Osteocyte (in vitro differentiated cells): ENCODE data around the gene HGF. TPM values are rescaled to one million over a fixed set of nuclear protein-coding genes. Genes with fewer than 3 reads are reported as not detected.
"Not testable (repeated sequence)": the region's sequence is repeated elsewhere in the genome, so short reads cannot be mapped to it uniquely, and the experiment has no call there.

ENCODE experiments used
- DNase-seq: peaks from one replicate; pipeline ENCODE4 v3.0.0; 2021; ENCODE audit warnings: mixed read lengths; ENCODE audit not compliant: unreplicated experiment; ENCODE audit errors: extremely low spot score
- H3K27ac Mint-ChIP-seq: one replicate; pipeline ENCODE4 v1.8.0; 2021; ENCODE audit warnings: mild to moderate bottlenecking, mixed read lengths; ENCODE audit not compliant: unreplicated experiment
- H3K27me3 Mint-ChIP-seq: one replicate; pipeline ENCODE4 v1.8.0; 2021; ENCODE audit warnings: mixed read lengths; ENCODE audit not compliant: unreplicated experiment
- H3K36me3 Mint-ChIP-seq: one replicate; pipeline ENCODE4 v1.8.0; 2021; ENCODE audit warnings: mixed read lengths; ENCODE audit not compliant: unreplicated experiment
- H3K4me1 Mint-ChIP-seq: one replicate; pipeline ENCODE4 v1.8.0; 2021; ENCODE audit warnings: mixed read lengths; ENCODE audit not compliant: unreplicated experiment
- H3K4me3 Mint-ChIP-seq: one replicate; pipeline ENCODE4 v1.8.0; 2021; ENCODE audit warnings: mild to moderate bottlenecking, moderate library complexity, mixed read lengths; ENCODE audit not compliant: unreplicated experiment
- H3K9me3 Mint-ChIP-seq: one replicate; pipeline ENCODE4 v1.8.0; 2021; ENCODE audit warnings: mixed read lengths; ENCODE audit not compliant: unreplicated experiment
- long read RNA-seq: library from polyadenylated mRNA; unstranded; transcript quantifications from one replicate; pipeline ENCODE4 v2.0.0, GENCODE V29; 2021
- total RNA-seq: library from RNA; stranded (reverse); gene quantifications from 2 replicates; pipeline ENCODE4 v1.2.1, GENCODE V29; 2021
- TF ChIP-seq, protein P1 (sequence below): fragments of 200-600 bp; sonication (generic); IDR thresholded peaks from 2 replicates; pipeline ENCODE4 v1.5.0; 2021; ENCODE audit warnings: antibody characterized with exemption, mild to moderate bottlenecking, moderate library complexity

The HGF gene
- 13.9 and 16.0 TPM in 2 replicates for total RNA-seq
- long read RNA-seq, full-length matches to known transcripts, result 29 of 58 reads
- long read RNA-seq, partial matches to known transcripts, result 8 of 58 reads
- long read RNA-seq, other reads (novel, unspliced or antisense), result 21 of 58 reads

DNA sequence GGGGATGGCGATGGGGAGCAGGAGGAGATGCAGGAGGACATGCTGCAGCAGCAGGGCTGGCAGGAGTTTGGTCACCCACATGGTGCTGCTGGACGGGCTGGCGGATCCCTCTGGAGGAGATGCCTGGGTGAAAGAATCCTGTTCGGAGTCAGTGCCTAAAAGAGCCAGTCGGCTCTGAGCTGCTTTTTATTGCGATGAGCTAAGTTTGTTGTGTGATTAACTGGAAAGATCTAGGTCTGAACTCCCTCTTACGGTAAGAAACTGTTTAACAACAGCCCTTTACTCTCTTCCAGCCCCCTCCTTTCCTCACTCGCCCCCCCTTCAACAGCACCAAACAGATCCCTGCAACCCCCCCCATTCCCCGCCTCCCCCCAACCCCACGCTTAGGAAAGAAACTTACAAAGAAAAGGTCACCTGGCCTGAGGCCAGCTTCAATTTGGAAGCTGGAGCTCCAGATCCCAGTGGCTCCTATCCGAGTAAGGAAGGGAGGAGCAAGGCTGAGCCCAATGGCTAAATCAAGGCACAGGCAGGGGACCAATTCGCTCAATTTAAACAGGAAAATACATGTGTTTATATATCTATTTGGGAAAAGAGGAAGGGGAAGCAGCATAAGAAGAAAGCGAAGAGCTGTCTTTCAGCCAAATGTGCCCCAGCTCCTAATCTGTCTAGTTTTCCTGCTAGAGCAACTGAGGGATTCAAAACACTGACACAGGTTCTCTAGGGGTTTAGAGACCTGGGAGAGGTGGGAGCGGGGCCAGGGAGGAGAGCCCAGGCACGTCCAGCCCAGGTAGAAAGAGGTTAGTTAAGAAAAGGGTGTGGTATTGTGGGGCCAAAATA is at the start of gene HGF:
TSS of gene HGF (minus strand) at position 157 of the 837 bp plus-strand sequence. CDS start at position 81, 76 bp downstream.
- no peak for DNase-seq
- H3K36me3 Mint-ChIP-seq, result peaks cover 26% of the 10 kb centered on the region
- H3K4me1 Mint-ChIP-seq, result peaks cover 57% of the 10 kb centered on the region
- H3K4me3 Mint-ChIP-seq, result peak within 1 kb of the TSS; percentile 70
- H3K27ac Mint-ChIP-seq, result peak within 1 kb of the TSS; percentile 79
- peaks cover 5% of the 10 kb centered on the region for H3K9me3 Mint-ChIP-seq
- TF ChIP-seq, protein P1, sequence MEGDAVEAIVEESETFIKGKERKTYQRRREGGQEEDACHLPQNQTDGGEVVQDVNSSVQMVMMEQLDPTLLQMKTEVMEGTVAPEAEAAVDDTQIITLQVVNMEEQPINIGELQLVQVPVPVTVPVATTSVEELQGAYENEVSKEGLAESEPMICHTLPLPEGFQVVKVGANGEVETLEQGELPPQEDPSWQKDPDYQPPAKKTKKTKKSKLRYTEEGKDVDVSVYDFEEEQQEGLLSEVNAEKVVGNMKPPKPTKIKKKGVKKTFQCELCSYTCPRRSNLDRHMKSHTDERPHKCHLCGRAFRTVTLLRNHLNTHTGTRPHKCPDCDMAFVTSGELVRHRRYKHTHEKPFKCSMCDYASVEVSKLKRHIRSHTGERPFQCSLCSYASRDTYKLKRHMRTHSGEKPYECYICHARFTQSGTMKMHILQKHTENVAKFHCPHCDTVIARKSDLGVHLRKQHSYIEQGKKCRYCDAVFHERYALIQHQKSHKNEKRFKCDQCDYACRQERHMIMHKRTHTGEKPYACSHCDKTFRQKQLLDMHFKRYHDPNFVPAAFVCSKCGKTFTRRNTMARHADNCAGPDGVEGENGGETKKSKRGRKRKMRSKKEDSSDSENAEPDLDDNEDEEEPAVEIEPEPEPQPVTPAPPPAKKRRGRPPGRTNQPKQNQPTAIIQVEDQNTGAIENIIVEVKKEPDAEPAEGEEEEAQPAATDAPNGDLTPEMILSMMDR, result peak; percentile 24
- H3K27me3 Mint-ChIP-seq, result no peaks in the 10 kb centered on the region

DNA sequence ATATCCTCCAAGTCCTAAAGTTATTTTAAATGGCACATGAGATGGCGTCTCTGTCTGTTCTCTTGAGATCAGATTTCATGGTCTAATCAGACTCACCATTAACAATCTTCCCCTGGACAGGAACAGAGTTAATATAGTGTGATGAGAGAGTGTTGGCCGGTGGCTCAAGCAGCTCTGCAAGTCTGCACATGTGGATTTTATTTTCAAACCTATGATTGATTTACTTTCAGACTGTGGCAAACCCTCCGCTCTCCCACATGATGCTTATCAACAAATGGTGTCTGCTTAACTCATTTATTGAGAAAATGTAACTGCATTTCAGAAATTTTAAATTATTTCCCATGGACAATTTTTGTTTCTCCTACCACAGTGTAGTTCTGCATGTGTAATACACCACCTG is 46.5 kb upstream of the HGF start:
- no peaks in the 10 kb centered on the region for H3K27me3 Mint-ChIP-seq
- H3K36me3 Mint-ChIP-seq, result peaks cover 9% of the 10 kb centered on the region
- DNase-seq, result no peak
- TF ChIP-seq, protein P1, result no peak
- H3K27ac Mint-ChIP-seq, result no peak overlapping the region
- no peaks in the 10 kb centered on the region for H3K4me1 Mint-ChIP-seq
- H3K9me3 Mint-ChIP-seq, result peaks cover 3% of the 10 kb centered on the region
- H3K4me3 Mint-ChIP-seq, result no peak overlapping the region

DNA sequence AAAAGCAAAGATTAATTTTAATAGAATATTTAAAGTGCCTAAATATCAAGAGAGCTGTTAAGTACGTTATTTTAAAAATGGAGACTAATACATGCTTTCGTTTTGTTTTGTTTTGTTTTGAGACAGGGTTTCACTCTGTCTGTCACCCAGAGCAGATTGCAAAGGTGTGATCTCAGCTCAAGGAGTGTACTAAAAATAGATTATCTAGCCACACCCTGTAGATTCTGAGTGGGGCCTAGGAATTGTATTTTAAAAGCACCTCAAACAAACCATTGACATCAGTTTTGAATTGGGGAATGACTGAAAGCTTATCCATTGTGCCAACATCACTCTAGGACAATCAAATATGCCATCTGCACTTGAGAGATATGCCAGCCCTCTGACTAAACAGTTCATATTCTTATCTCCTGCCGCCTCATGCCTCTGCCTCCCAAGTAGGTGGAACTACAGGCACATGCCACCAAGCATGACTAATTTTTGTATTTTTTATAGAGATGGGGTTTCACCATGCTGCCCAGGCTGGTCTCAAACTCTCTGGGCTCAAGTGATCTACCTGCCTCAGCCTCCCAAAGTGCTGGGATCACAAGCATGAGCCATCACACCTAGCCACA is 43.1 kb upstream of the HGF start:
- DNase-seq, H3K27ac Mint-ChIP-seq, H3K4me3 Mint-ChIP-seq, H3K9me3 Mint-ChIP-seq, H3K4me1 Mint-ChIP-seq, H3K27me3 Mint-ChIP-seq: not testable (repeated sequence)
- H3K36me3 Mint-ChIP-seq, result peaks cover 16% of the 10 kb centered on the region

DNA sequence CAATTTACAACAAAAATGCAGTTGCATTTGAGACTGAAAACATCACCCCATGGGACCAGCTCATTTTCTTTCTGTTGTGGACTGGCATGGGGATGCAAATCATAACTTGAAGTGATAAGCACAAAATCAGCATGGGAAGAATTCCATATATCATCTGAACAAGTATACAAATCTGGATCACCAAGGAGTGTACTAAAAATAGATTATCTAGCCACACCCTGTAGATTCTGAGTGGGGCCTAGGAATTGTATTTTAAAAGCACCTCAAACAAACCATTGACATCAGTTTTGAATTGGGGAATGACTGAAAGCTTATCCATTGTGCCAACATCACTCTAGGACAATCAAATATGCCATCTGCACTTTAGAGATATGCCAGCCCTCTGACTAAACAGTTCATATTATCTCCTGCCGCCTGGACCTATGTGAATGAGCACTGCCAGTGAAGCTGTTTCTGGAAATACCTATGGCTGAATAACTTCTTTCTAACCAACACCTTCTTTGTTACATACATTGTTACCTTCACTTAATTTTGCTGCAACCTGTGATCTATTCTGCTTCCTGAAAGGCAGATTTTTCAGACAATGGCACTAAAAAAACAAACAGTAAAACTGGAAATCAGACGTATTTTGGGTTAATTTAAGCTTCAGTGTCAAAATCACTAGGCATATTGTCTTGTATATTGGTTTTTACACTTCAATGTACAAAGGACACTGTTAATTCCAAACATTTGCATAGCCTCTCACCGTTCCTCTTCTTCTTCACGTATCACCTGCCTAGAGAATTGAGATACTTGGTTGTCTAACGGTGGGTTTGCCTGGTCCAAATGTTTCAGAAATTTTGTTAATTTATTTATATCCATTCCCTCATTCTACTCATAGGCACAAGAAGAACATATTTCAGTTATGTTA is 42.4 kb upstream of the HGF start:
- H3K36me3 Mint-ChIP-seq, result peaks cover 14% of the 10 kb centered on the region
- H3K9me3 Mint-ChIP-seq, result peaks cover 3% of the 10 kb centered on the region
- H3K4me1 Mint-ChIP-seq, result no peaks in the 10 kb centered on the region
- TF ChIP-seq, protein P1, result no peak
- no peaks in the 10 kb centered on the region for H3K27me3 Mint-ChIP-seq
- no peak overlapping the region for H3K4me3 Mint-ChIP-seq
- no peak for DNase-seq
- H3K27ac Mint-ChIP-seq, result no peak overlapping the region

DNA sequence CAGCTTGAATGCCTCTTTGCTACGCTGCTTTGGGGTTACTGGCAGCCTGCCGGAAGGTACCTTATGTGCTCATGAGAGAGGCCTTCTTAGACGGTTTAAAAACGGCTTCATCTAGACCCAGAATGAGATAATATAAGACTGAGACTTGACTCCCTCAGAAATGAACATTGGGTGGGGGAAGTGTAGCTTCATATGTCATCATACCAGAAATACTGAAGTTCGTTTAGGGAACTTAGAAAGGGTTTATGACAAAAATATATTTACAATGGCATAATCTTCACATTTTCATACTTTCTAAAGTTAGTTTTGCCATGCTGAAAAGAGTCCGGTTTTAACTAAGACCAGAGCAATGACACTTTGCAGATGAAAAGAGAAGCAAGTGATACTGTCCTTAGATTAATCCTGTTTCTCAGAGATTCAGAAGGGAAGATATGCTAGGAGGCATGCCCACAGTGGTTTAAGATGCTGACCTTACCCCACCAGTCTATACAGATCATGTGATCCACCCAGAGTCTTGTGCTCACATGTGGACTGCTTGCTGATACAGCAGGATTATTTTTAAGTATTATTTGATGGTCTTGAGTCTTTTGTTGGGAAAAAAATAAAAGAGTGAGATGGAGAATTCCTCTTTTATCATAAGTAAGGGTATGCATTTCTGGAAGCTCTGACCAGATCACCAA is 40.8 kb upstream of the HGF start:
- peaks cover 3% of the 10 kb centered on the region for H3K9me3 Mint-ChIP-seq
- H3K4me1 Mint-ChIP-seq, result no peaks in the 10 kb centered on the region
- no peaks in the 10 kb centered on the region for H3K27me3 Mint-ChIP-seq
- H3K27ac Mint-ChIP-seq, result no peak overlapping the region
- peaks cover 14% of the 10 kb centered on the region for H3K36me3 Mint-ChIP-seq
- TF ChIP-seq, protein P1, result no peak
- H3K4me3 Mint-ChIP-seq, result no peak overlapping the region
- no peak for DNase-seq

DNA sequence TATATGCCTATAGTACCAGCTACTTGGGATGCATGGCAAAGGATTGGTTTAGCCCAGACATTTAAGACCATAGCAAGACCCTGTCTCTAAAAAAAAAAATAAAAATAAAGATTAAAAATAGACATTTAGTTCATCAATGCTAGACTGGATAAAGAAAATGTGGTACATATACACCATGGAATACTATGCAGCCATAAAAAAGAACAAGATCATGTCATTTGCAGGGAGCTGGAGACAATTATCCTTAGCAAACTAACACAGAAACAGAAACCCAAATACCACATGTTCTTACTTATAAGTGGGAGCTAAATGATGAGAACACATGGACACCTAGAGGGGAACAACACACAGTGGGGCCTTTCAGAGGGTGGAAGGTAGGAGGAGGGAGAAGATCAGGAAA is 38.5 kb upstream of the HGF start:
- H3K27me3 Mint-ChIP-seq, H3K9me3 Mint-ChIP-seq, H3K27ac Mint-ChIP-seq, H3K4me1 Mint-ChIP-seq, H3K4me3 Mint-ChIP-seq, DNase-seq: not testable (repeated sequence)
- H3K36me3 Mint-ChIP-seq, result peaks cover 14% of the 10 kb centered on the region
